OCI-LY1 (cell line): ENCODE measurements around the gene CDH23.

Experiments
- CTCF ChIP-seq: fragments of 200-600 bp; sonication (generic), shearing (Covaris generic); IDR thresholded peaks from 2 replicates; pipeline ENCODE4 v1.5.1; 2017; ENCODE audit warnings: mild to moderate bottlenecking, antibody characterized with exemption, low read length, moderate library complexity, mixed read lengths
- EZH2 ChIP-seq: fragments of 200-600 bp; sonication (generic), shearing (Covaris generic); IDR thresholded peaks from 2 replicates; pipeline ENCODE4 v1.8.0; 2017; ENCODE audit warnings: borderline replicate concordance, mixed run types, mild to moderate bottlenecking, antibody characterized with exemption, low read length, moderate library complexity, mixed read lengths

DNA sequence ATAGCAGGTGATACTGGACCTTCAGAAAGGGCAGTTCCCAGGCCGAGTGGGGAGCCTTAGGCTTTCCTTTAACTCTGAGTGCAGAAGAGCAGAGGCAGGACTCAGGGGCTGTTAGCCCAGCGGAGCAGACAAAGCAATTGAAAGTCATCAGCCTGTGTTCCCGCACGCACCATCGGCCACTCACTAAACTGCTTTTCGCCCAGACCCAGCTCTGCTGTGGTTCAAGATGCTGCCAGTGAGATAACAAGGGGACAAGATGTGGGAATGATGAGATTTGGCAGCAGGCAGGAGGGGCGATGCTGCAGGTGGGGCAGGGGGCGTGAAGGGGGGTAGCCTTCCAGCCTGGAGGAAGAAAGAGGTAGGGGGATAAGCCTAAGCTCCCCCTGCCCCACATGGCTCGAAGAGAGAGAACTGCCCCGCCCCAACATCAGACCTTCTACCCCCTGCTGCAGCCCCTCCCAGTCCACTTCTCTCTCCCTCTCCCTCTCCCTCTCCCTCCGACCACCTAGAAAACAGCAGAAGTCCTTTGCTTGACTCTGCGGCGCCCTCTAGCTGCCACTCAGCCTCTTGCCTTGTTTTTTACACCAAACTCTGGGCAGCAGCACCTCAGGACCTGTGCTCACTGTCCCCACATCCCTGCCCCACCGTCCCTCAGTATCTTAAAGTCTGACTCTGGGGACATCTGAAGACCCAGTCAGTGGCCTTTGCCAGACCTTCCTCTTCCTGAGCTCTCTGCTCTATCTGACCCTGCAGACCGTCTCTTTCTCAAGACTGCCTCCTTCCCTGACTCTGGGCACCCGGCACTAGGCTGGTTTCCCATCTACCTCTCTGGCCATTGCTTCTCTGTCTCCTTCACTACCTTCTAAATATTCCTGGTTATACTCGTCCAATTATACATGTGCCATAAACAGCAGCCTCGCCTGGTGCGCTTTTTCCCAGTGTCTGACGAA is 212.4 kb downstream of the CDH23 start:
- TF ChIP-seq CTCF (peak; percentile 85), EZH2 (no peak)
